GF-D8 (cell line): ENCODE measurements around the gene SH3PXD2A.
"Not testable (repeated sequence)": the region's sequence is repeated elsewhere in the genome, so short reads cannot be mapped to it uniquely, and the experiment has no call there.

Experiments used
- DNase-seq: peaks from one replicate; lab custom pipeline; 2025; lab: John Stamatoyannopoulos, UW

Gene SH3PXD2A

DNA sequence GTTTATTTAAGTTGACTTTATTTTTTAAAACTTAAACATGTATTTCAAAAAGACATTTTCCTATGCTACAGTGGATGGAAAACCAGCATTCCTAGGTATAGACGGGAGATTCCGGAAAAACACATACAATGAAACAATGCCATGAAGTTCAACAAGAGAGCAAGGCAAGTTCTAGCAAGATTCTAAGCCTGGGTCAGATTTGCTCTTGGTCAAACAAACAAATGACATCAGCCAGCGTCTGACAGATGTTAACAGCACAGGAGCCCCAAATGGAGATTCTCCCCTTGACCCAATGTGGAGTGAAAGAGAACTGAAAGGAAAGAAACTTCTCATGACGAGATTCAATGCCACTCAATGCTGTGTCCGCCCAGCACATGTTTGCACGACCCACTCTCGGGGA lies 212.0 kb downstream of the SH3PXD2A start:
- no peak for DNase-seq

DNA sequence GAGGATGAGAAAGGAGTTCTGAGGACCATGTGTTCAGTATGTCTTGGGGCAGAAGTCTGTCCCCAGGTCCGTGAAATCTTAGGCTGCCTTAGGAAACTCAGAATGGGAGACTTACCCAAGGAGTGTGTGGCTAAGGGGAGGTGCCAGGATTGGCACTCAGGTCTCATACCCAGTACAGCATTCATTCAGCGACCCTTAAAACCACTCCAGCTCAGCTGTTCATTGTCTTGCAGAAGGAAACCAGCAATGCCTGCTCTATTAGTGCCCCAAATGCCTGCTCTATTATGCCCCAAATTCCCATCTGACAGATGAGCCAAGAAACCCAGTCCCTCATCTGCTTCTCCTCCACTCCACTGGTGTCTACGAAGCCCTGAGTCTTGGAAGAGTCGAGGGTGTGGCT lies 214.1 kb downstream of the SH3PXD2A start:
- DNase-seq, result no peak

DNA sequence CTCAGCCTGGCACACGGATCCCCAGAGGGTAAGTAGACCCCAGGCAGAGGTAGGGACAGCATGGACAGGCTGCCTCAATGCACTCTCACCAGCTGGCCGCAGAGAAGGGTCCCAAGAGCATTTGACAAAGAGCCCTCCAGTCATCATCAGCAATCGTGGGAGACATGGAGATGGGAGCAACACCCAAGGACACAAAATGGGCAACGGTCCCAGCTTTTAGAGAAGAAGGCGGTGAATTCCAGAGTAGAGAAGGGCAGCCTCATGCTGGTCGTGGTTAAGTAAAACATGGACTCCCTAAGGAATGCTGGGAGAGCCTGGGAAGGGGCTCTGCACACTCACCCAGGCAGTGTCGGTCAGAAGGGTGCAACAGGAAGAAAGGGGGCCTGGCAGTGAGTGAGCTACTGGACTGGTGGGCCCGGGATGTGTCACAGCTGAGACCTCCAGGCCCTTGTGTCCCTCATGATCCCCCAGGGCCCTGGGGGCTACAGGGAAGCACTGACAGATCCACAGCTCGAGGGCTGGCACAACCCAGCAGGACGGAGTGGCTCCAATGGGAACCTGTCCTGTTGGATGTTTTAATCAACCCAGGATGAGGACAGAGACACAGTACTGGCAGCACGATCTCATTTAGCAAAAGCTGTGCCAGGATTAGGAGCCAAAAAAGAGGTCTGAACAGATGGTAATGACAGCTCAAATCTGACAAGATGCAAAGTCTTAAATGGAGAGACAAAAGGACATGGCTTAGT lies 214.8 kb downstream of the SH3PXD2A start:
- DNase-seq, result no peak

DNA sequence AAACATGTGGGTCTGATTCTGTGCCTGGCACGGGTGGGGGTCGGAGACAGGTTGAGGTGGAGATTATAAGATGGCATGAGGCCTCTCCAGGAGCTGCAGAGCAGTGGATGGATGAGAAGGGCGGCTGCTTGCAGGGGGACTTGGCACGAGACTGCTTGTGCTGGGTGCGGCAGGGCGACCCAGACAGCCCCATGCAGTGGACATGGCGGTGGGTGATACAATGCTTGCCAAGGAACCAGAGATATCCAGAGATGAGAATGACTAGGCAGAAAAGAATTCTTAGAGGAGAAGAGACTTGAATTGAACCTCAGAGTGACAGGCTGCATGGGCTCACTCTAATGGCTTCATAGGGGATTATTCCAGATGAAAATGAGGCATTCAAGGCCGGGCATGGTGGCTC lies 216.4 kb downstream of the SH3PXD2A start:
- DNase-seq, result no peak

DNA sequence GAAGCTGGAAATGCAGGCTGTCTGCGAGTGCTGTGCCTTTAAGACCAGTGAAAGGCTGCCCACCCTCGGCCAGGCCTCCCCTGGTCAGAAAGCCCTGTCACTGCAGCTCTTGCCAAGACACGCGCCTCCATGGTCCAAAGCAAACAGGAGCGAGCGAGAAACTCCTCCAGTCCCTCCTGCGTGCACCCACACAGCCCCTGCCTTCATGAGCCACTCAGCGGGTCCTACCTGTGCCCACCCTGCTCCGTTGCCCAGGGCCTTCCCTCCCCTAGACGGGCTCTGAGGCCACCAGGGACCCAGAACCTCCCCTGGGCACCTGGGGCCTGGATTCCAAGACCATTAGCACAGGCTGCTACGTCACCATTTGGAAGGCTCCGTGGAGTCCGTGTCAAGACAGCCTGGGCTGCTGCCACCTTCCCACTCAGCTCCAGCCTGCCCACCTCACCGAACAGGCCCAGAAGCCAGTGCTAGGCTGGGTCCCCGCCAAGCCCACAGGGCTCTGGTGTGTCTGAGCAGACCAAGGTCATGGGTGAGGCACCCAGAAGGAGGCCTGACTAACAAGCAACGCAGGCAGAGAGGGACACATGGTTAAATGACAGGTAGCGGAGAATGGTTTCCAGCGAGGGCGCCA lies 217.3 kb downstream of the SH3PXD2A start:
- DNase-seq, result no peak

DNA sequence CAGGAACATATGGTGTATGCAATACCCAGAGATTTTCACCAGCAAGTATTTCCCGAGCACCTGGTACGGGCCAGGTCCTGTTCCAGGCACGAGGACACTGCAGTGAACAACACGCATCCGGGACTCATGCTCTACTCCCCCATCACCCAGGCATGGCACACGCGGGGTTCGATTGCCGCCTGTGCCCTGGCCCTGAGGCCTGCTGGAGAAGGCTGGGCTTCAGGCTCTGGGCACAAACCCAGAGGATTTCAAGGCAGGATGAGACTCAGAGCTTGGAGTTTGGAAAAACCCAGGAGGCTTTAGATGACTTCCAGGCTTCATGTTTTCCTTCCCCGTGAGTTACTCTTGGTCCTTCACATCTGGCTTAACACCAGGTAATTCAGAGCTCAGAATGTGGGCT lies 218.4 kb downstream of the SH3PXD2A start:
- no peak for DNase-seq

DNA sequence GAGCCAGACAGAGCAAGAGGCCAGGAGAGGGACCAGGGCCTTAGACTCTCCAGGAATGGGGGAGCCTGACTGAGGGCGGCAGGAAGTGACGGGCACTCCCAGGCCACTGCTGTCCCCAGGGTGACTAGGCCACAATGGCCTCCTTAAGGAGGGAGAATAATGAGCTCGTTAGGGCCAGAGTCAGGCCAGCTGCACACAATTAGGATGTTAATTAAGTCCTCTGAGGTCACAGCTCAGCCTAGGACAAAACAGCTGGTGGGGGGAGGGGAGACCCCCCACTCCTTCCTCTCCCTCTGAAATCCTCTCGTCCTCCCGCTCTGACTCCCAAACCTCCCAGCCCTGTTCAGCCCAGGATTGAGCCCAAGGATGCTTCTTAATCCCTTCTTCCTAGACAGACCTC lies 218.9 kb downstream of the SH3PXD2A start:
- DNase-seq, result no peak

DNA sequence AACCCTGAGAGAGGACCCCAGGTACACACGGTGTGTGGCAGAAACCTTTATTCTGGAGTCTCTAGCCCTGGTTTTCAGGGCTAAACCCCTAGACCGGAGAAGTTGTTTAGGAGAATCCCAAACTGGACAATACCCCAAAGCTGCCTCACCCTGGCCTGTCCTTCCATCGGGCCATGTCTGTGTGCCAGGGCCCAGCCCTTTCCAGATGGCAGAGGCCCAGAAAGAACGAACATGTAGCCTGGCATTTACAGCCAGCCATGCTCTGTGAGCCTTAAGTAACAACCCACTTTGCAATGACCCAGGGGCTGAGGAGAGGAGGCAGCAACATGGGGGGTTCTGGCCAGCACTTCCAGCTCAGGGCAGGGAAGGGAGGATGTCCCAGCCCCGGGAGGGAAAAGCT lies 219.8 kb downstream of the SH3PXD2A start:
- no peak for DNase-seq

DNA sequence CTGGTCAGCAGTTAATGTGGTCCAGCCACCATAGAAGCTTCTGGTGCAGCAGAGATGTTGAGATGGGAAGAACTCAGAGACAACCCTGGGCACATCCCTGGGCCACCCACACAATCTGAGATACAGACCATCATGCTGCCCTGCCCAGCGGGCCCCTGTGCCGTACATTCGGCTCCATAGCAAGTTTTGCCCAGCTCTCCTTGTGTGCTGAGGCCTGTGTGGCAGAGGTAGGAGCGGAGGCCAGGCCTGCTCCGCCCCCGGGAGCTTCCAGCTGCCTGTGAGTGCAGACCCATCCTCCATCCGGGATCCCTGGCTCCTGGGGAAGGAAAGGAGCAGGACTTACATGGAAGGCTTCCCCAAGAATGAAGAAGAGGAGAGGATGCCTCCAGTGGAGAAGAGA lies 221.5 kb downstream of the SH3PXD2A start:
- no peak for DNase-seq

DNA sequence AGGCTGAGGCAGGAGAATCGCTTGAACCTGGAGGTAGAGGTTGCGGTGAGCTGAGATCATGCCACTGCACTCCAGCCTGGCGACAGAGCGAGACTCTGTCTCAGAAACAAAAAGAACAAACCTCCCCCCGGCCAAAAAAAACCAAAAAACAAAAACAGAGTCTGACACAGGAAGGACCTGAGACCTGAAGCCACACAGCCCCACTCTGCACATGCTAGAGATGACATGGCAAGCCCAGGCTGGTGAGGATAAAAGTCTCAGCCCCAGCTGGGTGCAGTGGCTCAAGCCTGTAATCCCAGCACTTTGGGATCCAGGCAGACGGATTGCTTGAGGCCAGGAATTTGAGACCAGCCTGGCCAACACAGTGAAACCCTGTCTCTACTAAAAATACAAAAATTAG lies 222.5 kb downstream of the SH3PXD2A start:
- not testable (repeated sequence) for DNase-seq

DNA sequence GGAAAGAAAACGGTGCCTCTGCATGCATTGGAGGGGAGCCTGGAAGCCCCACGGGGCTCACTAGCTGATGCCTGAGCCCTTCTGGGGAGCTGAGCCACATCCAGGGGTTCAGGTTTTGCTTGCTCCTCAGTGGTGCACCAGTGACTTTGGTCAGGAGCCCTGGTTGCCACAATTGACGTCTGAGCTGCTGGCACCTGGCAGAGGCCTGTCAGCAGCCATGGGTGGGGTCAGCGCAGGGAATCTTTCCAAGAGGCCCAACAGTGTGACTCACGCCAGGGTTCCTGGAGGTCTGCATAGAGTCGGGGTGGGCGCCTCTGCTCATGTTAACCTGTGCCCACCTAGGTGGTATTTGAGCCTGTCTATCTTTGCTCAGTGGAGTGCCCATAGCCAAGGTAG lies 223.1 kb downstream of the SH3PXD2A start:
- no peak for DNase-seq

DNA sequence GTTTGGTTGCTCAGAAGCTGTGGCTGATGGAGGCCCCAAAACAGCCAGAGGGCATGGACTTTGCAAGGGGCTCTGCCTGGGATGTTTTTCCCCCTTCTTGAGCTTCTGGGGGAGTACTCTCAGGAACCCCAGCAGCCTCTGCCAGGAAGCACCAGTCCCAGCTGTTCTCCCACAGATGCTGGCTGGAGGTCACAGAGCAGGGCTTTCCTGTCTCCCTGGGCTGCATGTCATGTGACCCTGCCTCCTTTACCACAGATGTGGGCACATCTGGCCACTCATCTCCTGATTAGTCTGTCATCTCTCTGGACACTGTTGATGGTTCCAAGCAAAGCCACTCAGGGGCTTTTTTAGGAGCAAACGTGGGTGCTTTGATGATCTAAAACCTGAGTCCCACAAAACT lies 225.2 kb downstream of the SH3PXD2A start:
- DNase-seq, result no peak

DNA sequence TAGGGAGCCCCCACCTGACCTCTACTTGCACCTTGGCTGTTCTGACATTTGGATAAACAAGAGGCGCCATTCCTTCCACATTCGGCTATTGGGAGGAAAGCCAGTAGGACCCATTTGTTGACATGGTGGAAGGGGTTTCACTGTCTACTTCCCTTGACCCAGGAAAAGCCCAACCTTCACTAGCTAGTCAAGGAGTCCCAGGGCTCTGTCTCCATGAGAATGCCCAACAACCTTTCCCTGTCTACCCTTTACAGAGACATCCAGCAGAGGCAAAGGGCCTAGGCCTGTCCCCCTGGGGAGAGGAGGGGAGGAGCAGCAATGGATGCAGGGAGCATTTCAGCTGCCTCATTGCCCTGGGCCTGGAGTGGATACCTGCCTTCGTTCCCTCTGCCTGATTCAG lies 225.8 kb downstream of the SH3PXD2A start:
- DNase-seq, result no peak

DNA sequence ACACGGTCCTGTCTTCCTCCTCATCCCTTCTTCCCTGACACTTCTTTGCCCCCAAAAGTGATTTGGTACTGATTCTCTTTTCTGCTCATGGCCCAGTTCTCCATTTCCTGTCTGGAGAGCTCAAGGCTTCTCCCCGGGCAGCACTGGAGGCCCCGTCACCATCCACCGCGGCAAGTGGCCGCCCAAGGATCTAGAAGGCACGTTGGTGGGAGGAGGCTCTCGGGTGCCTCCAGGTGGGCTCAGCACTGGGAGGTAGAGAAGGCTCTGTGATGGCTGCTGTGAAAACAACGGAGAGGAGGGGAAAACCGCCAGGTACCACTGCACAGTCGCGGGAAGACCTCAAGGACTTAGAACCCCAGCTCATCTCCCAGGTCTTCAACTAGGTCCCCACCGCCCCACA lies 227.5 kb downstream of the SH3PXD2A start:
- no peak for DNase-seq

DNA sequence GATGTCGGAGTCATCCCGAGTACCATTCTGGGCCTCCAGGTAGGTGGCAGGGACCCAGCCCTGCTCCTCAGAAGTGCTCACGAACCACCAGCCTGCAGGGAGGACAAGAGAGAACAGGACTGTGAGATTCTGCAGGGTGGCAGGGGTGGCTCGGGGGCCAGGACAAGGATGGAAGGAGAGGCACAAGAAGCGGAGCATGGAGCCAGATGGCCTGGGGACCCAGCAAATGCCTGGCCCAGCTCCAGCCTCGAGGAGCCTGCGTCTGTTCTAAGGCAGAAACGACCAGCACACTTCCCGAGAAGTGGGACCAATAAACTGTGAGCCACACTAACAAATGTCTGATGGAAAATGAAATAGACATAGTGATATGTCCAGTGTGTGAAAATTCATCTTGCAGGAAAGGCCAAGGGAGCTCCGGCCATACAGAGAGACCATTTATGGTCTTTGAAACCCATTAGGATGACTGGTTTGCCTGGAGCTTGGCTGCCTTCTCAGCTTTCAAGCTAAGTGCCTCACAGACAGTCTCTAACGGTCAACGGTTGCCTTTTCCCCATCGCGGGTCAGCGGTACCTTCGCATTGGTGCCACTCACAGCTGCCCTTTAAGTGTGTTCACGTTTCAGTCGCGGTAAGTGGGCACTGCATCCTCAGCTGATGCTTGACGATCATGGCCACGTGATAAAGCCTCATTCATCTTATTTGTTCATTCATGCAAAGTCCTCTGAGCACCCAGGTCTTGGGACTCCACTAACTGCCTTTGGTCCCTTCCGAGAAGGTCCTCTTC lies 228.1 kb downstream of the SH3PXD2A start:
- no peak for DNase-seq

DNA sequence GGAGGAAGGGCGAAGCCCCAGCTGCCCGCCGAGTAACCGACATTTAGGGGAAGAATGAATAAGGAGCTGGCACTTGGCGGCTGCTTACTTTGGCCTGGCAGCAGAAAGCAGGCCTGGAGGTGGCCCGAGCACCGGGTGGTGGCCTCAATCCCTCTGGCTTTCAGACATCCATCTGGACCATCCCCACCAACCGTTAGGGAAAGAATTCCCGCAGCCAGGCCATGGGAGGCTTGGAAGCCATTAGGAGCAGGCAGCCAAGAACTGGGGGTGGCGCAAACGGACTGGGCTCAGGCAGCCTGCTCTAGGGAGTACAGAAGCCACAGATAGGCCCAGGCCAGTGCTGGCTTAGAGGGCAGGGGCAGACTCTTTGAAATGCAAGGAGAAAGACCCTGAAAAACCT lies 229.2 kb downstream of the SH3PXD2A start:
- no peak for DNase-seq

DNA sequence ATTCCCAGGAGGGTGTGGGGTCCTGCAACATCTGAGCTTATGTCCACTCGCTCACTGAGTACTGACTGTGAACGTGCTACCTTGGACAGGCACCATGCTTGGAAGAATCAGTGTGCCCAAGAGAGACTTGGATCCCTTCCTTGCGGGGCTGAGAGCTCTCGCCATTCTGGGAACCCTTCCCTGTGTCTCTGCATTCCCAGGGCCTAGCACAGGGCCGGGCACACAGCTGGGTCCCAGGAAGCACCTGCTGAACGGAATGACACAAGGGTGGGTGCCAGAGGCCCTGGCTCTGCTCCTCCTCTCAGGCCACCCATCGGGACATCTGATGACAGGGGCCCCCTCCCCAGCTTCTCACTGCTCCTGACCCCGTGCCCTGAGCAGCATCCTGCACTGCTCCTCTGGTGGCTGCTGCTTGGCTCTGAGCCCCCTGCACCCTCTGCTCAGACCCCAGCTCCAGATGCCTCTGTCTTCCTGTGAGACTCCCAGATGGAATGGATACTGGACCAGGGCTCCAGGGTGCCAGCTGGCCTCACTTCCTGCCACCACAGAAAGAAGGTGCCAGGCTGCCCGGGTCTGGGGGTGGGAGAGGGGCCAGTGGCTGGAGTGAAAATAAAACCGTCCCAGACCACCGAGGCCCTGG lies 232.3 kb downstream of the SH3PXD2A start:
- no peak for DNase-seq

DNA sequence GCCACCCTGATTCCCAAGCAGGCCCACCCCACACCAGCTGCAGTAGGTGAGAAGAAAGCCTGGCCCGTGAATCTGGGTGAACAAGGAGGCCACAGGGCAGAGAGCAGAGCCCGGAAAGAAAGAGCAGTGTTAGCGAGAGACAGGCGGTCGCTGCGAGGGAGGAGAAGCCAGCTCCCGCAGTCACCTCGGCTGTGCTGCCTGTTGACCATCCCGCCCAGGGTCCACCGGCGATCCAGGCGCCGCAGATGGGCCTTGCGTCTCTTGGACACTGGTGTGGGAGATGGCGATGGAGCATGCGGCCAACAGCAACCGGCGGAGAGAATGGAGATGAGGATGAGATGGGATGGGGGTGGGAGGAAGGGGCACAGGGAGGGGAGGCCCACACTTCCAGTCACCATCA lies 233.1 kb downstream of the SH3PXD2A start:
- no peak for DNase-seq

DNA sequence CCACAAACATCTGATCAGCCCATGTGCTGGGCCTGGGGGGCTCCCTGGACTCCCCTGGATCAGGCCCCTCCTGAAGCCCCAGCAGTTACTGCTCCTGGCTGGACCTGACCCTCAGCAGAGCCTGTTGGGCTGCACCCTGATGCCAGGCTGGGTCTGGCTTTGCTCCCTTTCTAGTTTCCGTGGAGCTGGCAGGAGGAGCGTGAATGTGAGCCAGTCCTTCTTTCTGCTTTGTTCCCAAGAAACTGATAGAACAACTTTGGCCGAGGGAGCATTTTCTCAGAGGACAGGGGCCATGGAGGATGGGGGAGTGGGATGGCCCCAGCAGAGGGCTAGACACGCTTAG lies 233.6 kb downstream of the SH3PXD2A start:
- no peak for DNase-seq

DNA sequence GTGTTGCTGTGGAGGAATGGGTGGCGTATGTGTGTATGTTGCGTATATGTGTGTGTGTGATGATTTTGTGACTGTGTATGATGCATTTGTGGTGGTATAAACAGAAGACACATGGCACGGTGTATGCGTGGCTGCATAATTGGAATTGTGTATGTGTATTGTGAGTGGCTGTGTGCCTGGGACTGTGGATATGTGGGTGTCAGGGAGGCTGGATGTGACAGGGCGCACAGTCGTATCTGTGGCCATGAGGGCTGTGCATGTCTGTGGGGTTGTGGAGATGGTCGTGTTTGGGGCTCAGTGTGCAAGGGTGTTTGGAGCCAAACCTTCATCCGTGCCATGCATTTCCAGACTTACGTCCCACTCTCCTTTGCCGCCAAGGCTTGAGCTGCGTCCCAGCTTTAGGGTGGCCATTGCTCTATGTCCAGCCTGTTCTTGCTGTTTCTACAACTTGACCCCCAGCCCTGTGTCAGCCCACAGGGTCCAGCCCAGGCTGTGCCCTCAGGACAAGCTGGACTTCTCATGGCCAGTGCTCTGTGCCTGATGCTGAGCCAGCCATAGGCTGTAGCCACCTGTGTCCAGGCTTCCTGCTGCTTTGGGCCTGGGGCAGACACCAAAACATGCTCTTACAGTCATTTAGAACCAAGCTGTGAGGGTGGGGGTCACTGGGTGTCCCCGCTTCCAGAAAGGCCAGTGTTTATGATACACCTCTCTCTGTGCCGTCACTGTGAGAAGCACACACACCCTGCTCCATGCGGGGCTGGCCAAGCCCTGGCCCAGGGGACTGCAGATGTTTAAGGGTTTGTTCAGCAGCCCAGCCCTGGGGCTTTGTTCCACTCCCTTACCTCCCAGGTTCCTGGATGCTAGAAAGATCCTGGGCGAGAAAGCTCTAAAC lies 234.2 kb downstream of the SH3PXD2A start:
- DNase-seq, result no peak

DNA sequence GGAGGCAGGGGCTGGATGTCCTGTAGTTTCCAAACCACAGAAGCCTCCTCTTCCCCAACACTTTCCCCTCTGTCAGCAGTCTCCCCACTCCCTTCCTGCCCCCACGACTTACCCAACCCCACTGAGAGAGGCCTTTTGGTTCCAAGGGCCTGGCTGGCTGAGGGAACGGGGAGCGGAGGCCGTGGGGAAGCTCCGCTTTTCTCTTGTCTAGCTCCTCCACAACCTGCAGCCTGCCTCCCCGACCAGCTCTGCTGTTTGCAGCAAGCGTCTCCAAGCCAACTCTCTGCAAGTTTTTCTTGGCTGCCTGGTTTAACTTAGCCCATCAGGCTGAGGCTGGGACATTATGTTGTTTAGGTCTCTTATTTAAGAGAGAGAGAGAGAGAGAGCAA lies 235.0 kb downstream of the SH3PXD2A start:
- no peak for DNase-seq
